HepG2 (cell line): Measurements from ENCODE around the gene TMEM196. TPM values are rescaled to one million over a fixed set of nuclear protein-coding genes. Genes with fewer than 3 reads are reported as not detected.

Experiments
- CSRNP1 ChIP-seq: sonication (generic); formaldehyde crosslinking; IDR thresholded peaks from 2 replicates; pipeline ENCODE4 v1.8.1; 2023; ENCODE audit warnings: mild to moderate bottlenecking, missing genetic modification reagents
- ELF1 ChIP-seq: sonication (generic); formaldehyde crosslinking; IDR thresholded peaks from 2 replicates; pipeline ENCODE4 v1.4.0; 2020; ENCODE audit warnings: missing genetic modification reagents
- EZH2 ChIP-seq: conservative IDR thresholded peaks from 2 replicates; pipeline ENCODE4 v1.6.1; 2012; ENCODE audit warnings: mild to moderate bottlenecking, low read depth, low read length, moderate library complexity
- GMEB1 ChIP-seq: sonication (generic); formaldehyde crosslinking; IDR thresholded peaks from 2 replicates; pipeline ENCODE4 v1.5.1; 2020; ENCODE audit warnings: missing genetic modification reagents, mild to moderate bottlenecking, borderline replicate concordance
- HES4 ChIP-seq: sonication (generic); formaldehyde crosslinking; IDR thresholded peaks from 2 replicates; pipeline ENCODE4 v1.9.0; 2021; ENCODE audit warnings: mild to moderate bottlenecking, missing genetic modification reagents, borderline replicate concordance
- KLF16 ChIP-seq, 2 experiments: sonication (generic) in 1 of 2; formaldehyde crosslinking in 1 of 2; IDR thresholded peaks; 2 replicates each; pipeline versions ENCODE4 v1.6.1 to v1.8.0; 2016 to 2023; ENCODE audit warnings: missing genetic modification reagents in 2 of 2, missing compliant biosample characterization in 1 of 2
- MIER2 ChIP-seq: IDR thresholded peaks from 2 replicates; pipeline ENCODE4 v1.6.1; 2016; ENCODE audit warnings: missing biosample characterization, missing genetic modification reagents
- MLLT10 ChIP-seq: sonication (generic); formaldehyde crosslinking; IDR thresholded peaks from 2 replicates; pipeline ENCODE4 v1.4.0; 2020; ENCODE audit warnings: missing genetic modification reagents
- MXD4 ChIP-seq: IDR thresholded peaks from 2 replicates; pipeline ENCODE4 v1.6.1; 2016; ENCODE audit warnings: mild to moderate bottlenecking, missing biosample characterization, missing genetic modification reagents
- RNF2 ChIP-seq: fragments of 450-650 bp; conservative IDR thresholded peaks from 2 replicates; pipeline ENCODE4 v1.6.1; 2016; ENCODE audit warnings: low read depth
- THAP8 ChIP-seq: sonication (generic); formaldehyde crosslinking; IDR thresholded peaks from 2 replicates; pipeline ENCODE4 v1.5.1; 2020; ENCODE audit warnings: missing genetic modification reagents, mild to moderate bottlenecking, borderline replicate concordance
- ZNF343 ChIP-seq: sonication (generic); formaldehyde crosslinking; IDR thresholded peaks from 2 replicates; pipeline ENCODE4 v1.4.0; 2020; ENCODE audit warnings: mild to moderate bottlenecking, missing genetic modification reagents
- ZNF414 ChIP-seq: sonication (generic); formaldehyde crosslinking; IDR thresholded peaks from 2 replicates; pipeline ENCODE4 v1.5.0; 2020; ENCODE audit warnings: missing genetic modification reagents
- ZNF609 ChIP-seq: sonication (generic); formaldehyde crosslinking; IDR thresholded peaks from 2 replicates; pipeline ENCODE4 v1.4.0; 2020; ENCODE audit warnings: mild to moderate bottlenecking, missing genetic modification reagents, borderline replicate concordance
- ZNF788 ChIP-seq: sonication (generic); formaldehyde crosslinking; IDR thresholded peaks from 2 replicates; pipeline ENCODE4 v1.5.0; 2020; ENCODE audit warnings: mild to moderate bottlenecking, missing genetic modification reagents, borderline replicate concordance
- polyA plus RNA-seq, 8 experiments: library from polyadenylated mRNA; depleted of rRNA in 3 of 8; stranded (reverse) in 7 of 8; unstranded in 1 of 8; fragments of >200 nt; fragmentation: Illumina TruSeq in 4 of 8; extraction: Trizol in 4 of 8; gene quantifications; 2 replicates each; pipeline versions ENCODE4 v1.2.1 to v1.2.3, GENCODE V29; 2011 to 2016; ENCODE audit warnings: low read depth in 4 of 8, missing spikeins in 1 of 8, mixed read lengths in 1 of 8; ENCODE audit not compliant: insufficient read depth in 1 of 8
- total RNA-seq, 5 experiments: library from RNA; depleted of rRNA; stranded (reverse); fragments of >200 nt; fragmentation: Illumina TruSeq; extraction: Trizol; gene quantifications; 2 replicates each; pipeline ENCODE4 v1.2.3, GENCODE V29; 2016; ENCODE audit warnings: low read depth in 1 of 5

The TMEM196 gene
- total and polyA plus RNA-seq, 2 of the 13 experiments (the other 11 are each of a cell fraction or from before 2014, with no cell fraction given): not detected

- TF ChIP-seq GMEB1 (CRISPR knock-in tag): peak; percentile 83
- TF ChIP-seq ELF1: peak; percentile 72
- peak; percentile 73; the same call in 1 of the 2 replicates for TF ChIP-seq ZNF414 (CRISPR knock-in tag)
- no peak for TF ChIP-seq MLLT10
- no peak for TF ChIP-seq MIER2
- TF ChIP-seq ZNF609 (CRISPR knock-in tag): no peak
- peak in 1 of 2 experiments; percentile 89; a peak in 2 of 4 replicates for TF ChIP-seq KLF16 (CRISPR knock-in tag; IDR thresholded peaks at IDR 0.05)
- peak; percentile 61; the same call in 1 of the 2 replicates for TF ChIP-seq ZNF343 (CRISPR knock-in tag)
- 0 out of 2 replicates have a peak, but pooled peaks have one; percentile 35 for TF ChIP-seq CSRNP1 (CRISPR knock-in tag)
- TF ChIP-seq HES4 (CRISPR knock-in tag): peak; percentile 63; the same call in 1 of the 2 replicates
- TF ChIP-seq MXD4 (CRISPR knock-in tag): peak; percentile 98
- peak; percentile 87; the same call in 1 of the 2 replicates for TF ChIP-seq RNF2
- TF ChIP-seq EZH2: no peak
- no peak for TF ChIP-seq THAP8 (CRISPR knock-in tag)
- peak; percentile 86; the same call in 1 of the 2 replicates for TF ChIP-seq ZNF788 (CRISPR knock-in tag)
Observed at GRCh38 chr7:19708397-19709248, 64.8 kb downstream of the TMEM196 start, which contains the start of gene POLR1F (continued).
